PC-9 (cell line): ENCODE results near the gene CCL25.

Source experiments
- CTCF ChIP-seq: fragments of 200-600 bp; sonication (generic); conservative IDR thresholded peaks from 2 replicates; pipeline ENCODE4 v1.6.1; 2017; ENCODE audit warnings: mixed run types, antibody characterized with exemption, mild to moderate bottlenecking, moderate library complexity
- EZH2 ChIP-seq: fragments of 200-600 bp; sonication (generic); IDR thresholded peaks from 2 replicates; pipeline ENCODE4 v1.8.0; 2017; ENCODE audit warnings: antibody characterized with exemption, low read depth

GRCh38 chr19:8038815-8039214 lies 13.7 kb upstream of the CCL25 start:
- TF ChIP-seq CTCF (no peak), EZH2 (no peak)
